Measurements from ENCODE around the gene PFAS.

- TF ChIP-seq POLR2A (IDR thresholded peaks at IDR 0.05; ENCODE audit: low read depth, low read length), result 0 out of 2 replicates have a peak, but pooled peaks have one; percentile 56
- TF ChIP-seq TAF1 (IDR thresholded peaks at IDR 0.05; ENCODE audit: low read depth, low read length), result peak; percentile 58
Measured at GRCh38 chr17:8221663-8222379, 27.3 kb upstream of the PFAS start.
